ENCODE data around the gene BORCS6. TPM values are rescaled to one million over a fixed set of nuclear protein-coding genes. Genes with fewer than 3 reads are reported as not detected.

The BORCS6 gene
- total and polyA plus RNA-seq, 2 of the 13 experiments (the other 11 are each of a cell fraction or from before 2014, with no cell fraction given): 2.0 to 5.1 TPM

DNA sequence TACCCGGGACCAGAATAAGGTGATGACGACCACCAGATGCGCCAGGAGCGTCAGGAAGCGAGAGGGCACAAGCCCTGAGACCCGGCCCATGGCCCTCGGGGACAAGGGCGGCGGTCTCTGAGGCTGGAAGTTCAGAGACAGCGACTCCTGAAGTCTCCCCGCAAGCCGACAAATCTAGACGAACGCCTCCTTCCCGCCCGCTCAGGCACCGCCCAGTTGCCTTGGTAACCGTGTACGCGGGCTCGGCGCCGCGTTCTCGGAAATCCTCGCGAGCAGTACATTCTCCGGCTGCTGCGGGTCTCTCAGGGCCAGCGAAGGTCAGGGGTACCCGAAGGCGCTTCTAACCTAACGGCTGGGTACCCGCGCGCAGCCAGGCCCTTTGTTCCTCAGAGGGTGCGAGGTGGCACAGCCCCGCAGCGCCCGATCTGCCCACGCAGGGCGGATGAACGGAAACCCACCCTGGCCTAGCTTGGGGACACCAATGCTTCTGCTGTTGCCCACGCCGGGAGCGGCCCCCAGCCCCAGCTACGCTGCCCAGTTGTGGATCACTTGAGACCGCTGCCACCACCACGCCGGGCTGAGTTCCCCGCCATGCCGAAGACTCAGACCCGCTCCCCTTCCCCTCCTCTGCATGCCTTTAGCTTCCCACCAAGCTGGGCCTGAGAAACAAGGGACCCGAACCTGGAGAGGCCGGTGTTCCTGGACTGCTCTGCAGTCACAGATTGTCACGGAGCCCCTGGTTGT, 13.6 kb downstream of the BORCS6 start, which contains the start of gene TMEM107 (continued):
- TF ChIP-seq, protein P1, sequence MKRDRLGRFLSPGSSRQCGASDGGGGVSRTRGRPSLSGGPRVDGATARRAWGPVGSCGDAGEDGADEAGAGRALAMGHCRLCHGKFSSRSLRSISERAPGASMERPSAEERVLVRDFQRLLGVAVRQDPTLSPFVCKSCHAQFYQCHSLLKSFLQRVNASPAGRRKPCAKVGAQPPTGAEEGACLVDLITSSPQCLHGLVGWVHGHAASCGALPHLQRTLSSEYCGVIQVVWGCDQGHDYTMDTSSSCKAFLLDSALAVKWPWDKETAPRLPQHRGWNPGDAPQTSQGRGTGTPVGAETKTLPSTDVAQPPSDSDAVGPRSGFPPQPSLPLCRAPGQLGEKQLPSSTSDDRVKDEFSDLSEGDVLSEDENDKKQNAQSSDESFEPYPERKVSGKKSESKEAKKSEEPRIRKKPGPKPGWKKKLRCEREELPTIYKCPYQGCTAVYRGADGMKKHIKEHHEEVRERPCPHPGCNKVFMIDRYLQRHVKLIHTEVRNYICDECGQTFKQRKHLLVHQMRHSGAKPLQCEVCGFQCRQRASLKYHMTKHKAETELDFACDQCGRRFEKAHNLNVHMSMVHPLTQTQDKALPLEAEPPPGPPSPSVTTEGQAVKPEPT (CRISPR knock-in tag; IDR thresholded peaks at IDR 0.05; ENCODE audit: low read depth): peak; percentile 70; the same call in 1 of the 2 replicates
- no peak for TF ChIP-seq ZNF496 (CRISPR knock-in tag; IDR thresholded peaks at IDR 0.05; ENCODE audit: insufficient replicate concordance)
- no peak for TF ChIP-seq ZNF180 (CRISPR knock-in tag; IDR thresholded peaks at IDR 0.05; ENCODE audit: borderline replicate concordance, low read depth)
- peak; percentile 36 for TF ChIP-seq TEAD3 (CRISPR knock-in tag; optimal IDR thresholded peaks at IDR 0.05; ENCODE audit: borderline replicate concordance)
- TF ChIP-seq ZNF709 (CRISPR knock-in tag; IDR thresholded peaks at IDR 0.05): peak; percentile 48; the same call in 1 of the 2 replicates
- peak; percentile 56; the same call in 1 of the 2 replicates for TF ChIP-seq ZNF766 (CRISPR knock-in tag; IDR thresholded peaks at IDR 0.05; ENCODE audit: borderline replicate concordance)
- 0 out of 2 replicates have a peak, but pooled peaks have one; percentile 6 for TF ChIP-seq HDAC2 (CRISPR knock-in tag; IDR thresholded peaks at IDR 0.05)
- TF ChIP-seq ZNF572 (CRISPR knock-in tag; IDR thresholded peaks at IDR 0.05): 0 out of 2 replicates have a peak, but pooled peaks have one; percentile 21
- TF ChIP-seq SOX13 (IDR thresholded peaks at IDR 0.05): no peak
- peak in 1 of 2 experiments; percentile 4; a peak in 2 of 4 replicates for TF ChIP-seq SOX13 (CRISPR knock-in tag; conservative IDR thresholded peaks at IDR 0.05 in 1 of 2, IDR thresholded peaks at IDR 0.05 in 1 of 2)
- TF ChIP-seq, protein P2, sequence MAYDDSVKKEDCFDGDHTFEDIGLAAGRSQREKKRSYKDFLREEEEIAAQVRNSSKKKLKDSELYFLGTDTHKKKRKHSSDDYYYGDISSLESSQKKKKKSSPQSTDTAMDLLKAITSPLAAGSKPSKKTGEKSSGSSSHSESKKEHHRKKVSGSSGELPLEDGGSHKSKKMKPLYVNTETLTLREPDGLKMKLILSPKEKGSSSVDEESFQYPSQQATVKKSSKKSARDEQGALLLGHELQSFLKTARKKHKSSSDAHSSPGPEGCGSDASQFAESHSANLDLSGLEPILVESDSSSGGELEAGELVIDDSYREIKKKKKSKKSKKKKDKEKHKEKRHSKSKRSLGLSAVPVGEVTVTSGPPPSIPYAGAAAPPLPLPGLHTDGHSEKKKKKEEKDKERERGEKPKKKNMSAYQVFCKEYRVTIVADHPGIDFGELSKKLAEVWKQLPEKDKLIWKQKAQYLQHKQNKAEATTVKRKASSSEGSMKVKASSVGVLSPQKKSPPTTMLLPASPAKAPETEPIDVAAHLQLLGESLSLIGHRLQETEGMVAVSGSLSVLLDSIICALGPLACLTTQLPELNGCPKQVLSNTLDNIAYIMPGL (CRISPR knock-in tag; IDR thresholded peaks at IDR 0.05; ENCODE audit: borderline replicate concordance in 1 of 2, low read depth in 1 of 2): peak in 1 of 2 experiments; percentile 39; a peak in 2 of 4 replicates
- peak; percentile 40; the same call in 1 of the 2 replicates for TF ChIP-seq EEA1 (CRISPR knock-in tag; IDR thresholded peaks at IDR 0.05; ENCODE audit: borderline replicate concordance)
- peak; percentile 84 for TF ChIP-seq ZFX (CRISPR knock-in tag; IDR thresholded peaks at IDR 0.05; ENCODE audit: low read depth)
- TF ChIP-seq, protein P3, sequence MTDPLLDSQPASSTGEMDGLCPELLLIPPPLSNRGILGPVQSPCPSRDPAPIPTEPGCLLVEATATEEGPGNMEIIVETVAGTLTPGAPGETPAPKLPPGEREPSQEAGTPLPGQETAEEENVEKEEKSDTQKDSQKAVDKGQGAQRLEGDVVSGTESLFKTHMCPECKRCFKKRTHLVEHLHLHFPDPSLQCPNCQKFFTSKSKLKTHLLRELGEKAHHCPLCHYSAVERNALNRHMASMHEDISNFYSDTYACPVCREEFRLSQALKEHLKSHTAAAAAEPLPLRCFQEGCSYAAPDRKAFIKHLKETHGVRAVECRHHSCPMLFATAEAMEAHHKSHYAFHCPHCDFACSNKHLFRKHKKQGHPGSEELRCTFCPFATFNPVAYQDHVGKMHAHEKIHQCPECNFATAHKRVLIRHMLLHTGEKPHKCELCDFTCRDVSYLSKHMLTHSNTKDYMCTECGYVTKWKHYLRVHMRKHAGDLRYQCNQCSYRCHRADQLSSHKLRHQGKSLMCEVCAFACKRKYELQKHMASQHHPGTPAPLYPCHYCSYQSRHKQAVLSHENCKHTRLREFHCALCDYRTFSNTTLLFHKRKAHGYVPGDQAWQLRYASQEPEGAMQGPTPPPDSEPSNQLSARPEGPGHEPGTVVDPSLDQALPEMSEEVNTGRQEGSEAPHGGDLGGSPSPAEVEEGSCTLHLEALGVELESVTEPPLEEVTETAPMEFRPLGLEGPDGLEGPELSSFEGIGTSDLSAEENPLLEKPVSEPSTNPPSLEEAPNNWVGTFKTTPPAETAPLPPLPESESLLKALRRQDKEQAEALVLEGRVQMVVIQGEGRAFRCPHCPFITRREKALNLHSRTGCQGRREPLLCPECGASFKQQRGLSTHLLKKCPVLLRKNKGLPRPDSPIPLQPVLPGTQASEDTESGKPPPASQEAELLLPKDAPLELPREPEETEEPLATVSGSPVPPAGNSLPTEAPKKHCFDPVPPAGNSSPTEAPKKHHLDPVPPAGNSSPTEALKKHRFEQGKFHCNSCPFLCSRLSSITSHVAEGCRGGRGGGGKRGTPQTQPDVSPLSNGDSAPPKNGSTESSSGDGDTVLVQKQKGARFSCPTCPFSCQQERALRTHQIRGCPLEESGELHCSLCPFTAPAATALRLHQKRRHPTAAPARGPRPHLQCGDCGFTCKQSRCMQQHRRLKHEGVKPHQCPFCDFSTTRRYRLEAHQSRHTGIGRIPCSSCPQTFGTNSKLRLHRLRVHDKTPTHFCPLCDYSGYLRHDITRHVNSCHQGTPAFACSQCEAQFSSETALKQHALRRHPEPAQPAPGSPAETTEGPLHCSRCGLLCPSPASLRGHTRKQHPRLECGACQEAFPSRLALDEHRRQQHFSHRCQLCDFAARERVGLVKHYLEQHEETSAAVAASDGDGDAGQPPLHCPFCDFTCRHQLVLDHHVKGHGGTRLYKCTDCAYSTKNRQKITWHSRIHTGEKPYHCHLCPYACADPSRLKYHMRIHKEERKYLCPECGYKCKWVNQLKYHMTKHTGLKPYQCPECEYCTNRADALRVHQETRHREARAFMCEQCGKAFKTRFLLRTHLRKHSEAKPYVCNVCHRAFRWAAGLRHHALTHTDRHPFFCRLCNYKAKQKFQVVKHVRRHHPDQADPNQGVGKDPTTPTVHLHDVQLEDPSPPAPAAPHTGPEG (CRISPR knock-in tag; IDR thresholded peaks at IDR 0.05): 0 out of 2 replicates have a peak, but pooled peaks have one; percentile 13
- 0 out of 2 replicates have a peak, but pooled peaks have one; percentile 10 for TF ChIP-seq ZNF331 (CRISPR knock-in tag; IDR thresholded peaks at IDR 0.05)
- peak; percentile 35 for TF ChIP-seq MED1 (CRISPR knock-in tag; IDR thresholded peaks at IDR 0.05)
- peak; percentile 47 to 68; a peak in 2 of 4 replicates for TF ChIP-seq NR2F1 (CRISPR knock-in tag; IDR thresholded peaks at IDR 0.05)
- peak; percentile 95 for TF ChIP-seq SIN3A (IDR thresholded peaks at IDR 0.05; ENCODE audit: borderline replicate concordance, low read depth, low read length)

All from HepG2 (cell line).